Ascending aorta (tissue), 2 donors: ENCODE results near the gene ZDHHC3. TPM values are rescaled to one million over a fixed set of nuclear protein-coding genes. Genes with fewer than 3 reads are reported as not detected.
"Not testable (repeated sequence)": the region's sequence is repeated elsewhere in the genome, so short reads cannot be mapped to it uniquely, and the experiment has no call there.

ENCODE experiments used
- DNase-seq, 2 donors: peaks; one replicate each; pipeline ENCODE4 v3.0.0-alpha.2; 2019; ENCODE audit warnings: low spot score in 2 of 2
- H3K27ac ChIP-seq, 2 donors: fragments of 200-600 bp; sonication (generic); one replicate each; pipeline ENCODE4 v1.5.1; 2016 to 2017; ENCODE audit warnings: mild to moderate bottlenecking in 1 of 2
- H3K27me3 ChIP-seq: fragments of 200-600 bp; sonication (generic); one replicate; pipeline ENCODE4 v1.5.1; 2017
- H3K36me3 ChIP-seq, 2 donors: fragments of 200-600 bp; sonication (generic); one replicate each; pipeline ENCODE4 v1.5.1; 2016
- H3K4me1 ChIP-seq, 2 donors: fragments of 200-600 bp; sonication (generic); one replicate each; pipeline ENCODE4 v1.5.1; 2016 to 2017; ENCODE audit warnings: mild to moderate bottlenecking in 1 of 2
- H3K4me3 ChIP-seq, 2 donors: fragments of 200-600 bp; sonication (generic); one replicate each; pipeline ENCODE4 v1.5.1; 2016 to 2017; ENCODE audit warnings: mild to moderate bottlenecking in 1 of 2
- H3K9me3 ChIP-seq, 2 donors: fragments of 200-600 bp; sonication (generic); one replicate each; pipeline ENCODE4 v1.5.1; 2016
- CTCF ChIP-seq, 3 experiments: fragments of 200-600 bp in 2 of 3; fragments of 450-650 bp in 1 of 3; sonication (generic) in 2 of 3; IDR thresholded peaks; one replicate each; pipeline ENCODE4 v1.5.1; 2016 to 2019; ENCODE audit warnings: antibody characterized with exemption in 3 of 3, mild to moderate bottlenecking in 1 of 3, moderate library complexity in 1 of 3
- intact Hi-C: fragments of 100-400 bp; cut with DNase I; formaldehyde crosslinking; loops from one replicate; pipeline ENCODE4 v1.15.1; 2023
- total RNA-seq: library from RNA; depleted of rRNA; stranded (reverse); fragments of >200 nt; gene quantifications from one replicate; pipeline ENCODE4 v1.1.0, GENCODE V29; 2016

Gene ZDHHC3
- total RNA-seq, 1 donor from 2014 or later, result 67.8 TPM

- no peak for TF ChIP-seq CTCF (IDR thresholded peaks at IDR 0.05)
- H3K36me3 ChIP-seq, result peaks cover 5 to 6% of the 10 kb centered on the region in 2 donors
- H3K4me3 ChIP-seq, result no peak overlapping the region
- no peaks in the 10 kb centered on the region for H3K27me3 ChIP-seq
- H3K9me3 ChIP-seq, result no peaks in the 10 kb centered on the region
- intact Hi-C loops, result no loop called here
- H3K4me1 ChIP-seq, result no peaks in the 10 kb centered on the region
- no peak overlapping the region for H3K27ac ChIP-seq
- no peak for DNase-seq
Measured at GRCh38 chr3:44950275-44950734, 25.7 kb downstream of the ZDHHC3 start.

DNA sequence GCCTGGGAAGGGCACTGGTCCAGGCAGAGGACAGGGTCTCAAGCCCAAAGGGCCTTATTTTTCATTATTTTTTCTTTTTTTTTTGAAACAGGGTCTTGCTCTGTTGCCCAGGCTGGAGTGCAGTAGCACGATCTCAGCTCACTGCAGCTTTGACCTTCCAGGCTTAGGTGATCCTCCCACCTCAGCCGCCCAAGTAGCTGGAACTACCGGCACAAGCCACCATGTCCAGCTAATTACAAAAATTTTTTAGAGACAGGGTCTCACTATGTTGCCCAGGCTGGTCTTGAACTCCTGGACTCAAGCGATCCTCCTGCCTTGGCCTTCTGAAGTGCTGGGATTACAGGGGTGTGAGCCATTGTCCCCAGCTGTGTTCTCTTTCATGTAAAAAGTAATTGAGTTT lies 26.2 kb downstream of the ZDHHC3 start:
- DNase-seq, H3K27ac ChIP-seq, H3K36me3 ChIP-seq, intact Hi-C loops, H3K4me1 ChIP-seq, H3K4me3 ChIP-seq, H3K9me3 ChIP-seq, H3K27me3 ChIP-seq: not testable (repeated sequence)

DNA sequence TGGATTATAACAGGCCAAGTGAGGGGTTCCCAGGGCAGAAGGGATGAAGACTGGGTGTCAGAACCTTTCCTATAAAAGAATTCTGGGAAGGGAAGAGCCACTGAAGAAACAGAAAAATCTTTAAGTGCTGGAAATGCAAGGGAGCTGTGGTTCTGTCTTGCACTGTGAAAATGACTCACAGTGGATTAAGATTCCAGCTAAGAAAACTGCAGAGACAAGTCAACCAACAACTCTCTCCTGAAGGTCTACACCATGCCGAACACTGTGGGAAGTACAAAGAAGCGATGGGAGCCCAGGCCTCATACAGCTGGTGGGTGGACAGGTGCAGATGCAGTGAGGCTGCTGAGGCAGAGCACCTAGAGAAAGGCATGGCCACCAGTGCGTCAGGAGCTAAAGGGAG lies 27.7 kb downstream of the ZDHHC3 start:
- no peaks in the 10 kb centered on the region for H3K9me3 ChIP-seq
- intact Hi-C loops, result no loop called here
- no peaks in the 10 kb centered on the region for H3K4me1 ChIP-seq
- peaks cover 14 to 16% of the 10 kb centered on the region in 2 donors for H3K36me3 ChIP-seq
- TF ChIP-seq CTCF (IDR thresholded peaks at IDR 0.05), result no peak
- no peak for DNase-seq
- no peak overlapping the region for H3K4me3 ChIP-seq
- H3K27me3 ChIP-seq, result no peaks in the 10 kb centered on the region
- H3K27ac ChIP-seq, result no peak overlapping the region

GRCh38 chr3:44942202-44942921 lies 33.6 kb downstream of the ZDHHC3 start:
- intact Hi-C loops, result no loop called here
- no peak for DNase-seq
- no peaks in the 10 kb centered on the region for H3K27me3 ChIP-seq
- no peak overlapping the region for H3K4me3 ChIP-seq
- no peaks in the 10 kb centered on the region for H3K9me3 ChIP-seq
- TF ChIP-seq CTCF (IDR thresholded peaks at IDR 0.05), result no peak
- H3K27ac ChIP-seq, result no peak overlapping the region
- no peaks in the 10 kb centered on the region for H3K4me1 ChIP-seq
- peaks cover 36 to 53% of the 10 kb centered on the region in 2 donors for H3K36me3 ChIP-seq

- Histone ChIP-seq H3K9me3 (no peaks in the 10 kb centered on the region), H3K4me3 (no peak overlapping the region), H3K4me1 (no peaks in the 10 kb centered on the region), H3K36me3 (peaks cover 32 to 50% of the 10 kb centered on the region in 2 donors), H3K27me3 (no peaks in the 10 kb centered on the region), H3K27ac (no peak overlapping the region)
- intact Hi-C loops, result no loop called here
- TF ChIP-seq CTCF (IDR thresholded peaks at IDR 0.05), result no peak
- no peak for DNase-seq
Measured at GRCh38 chr3:44939581-44940036, 36.4 kb downstream of the ZDHHC3 start.

GRCh38 chr3:44932986-44933944 lies 42.7 kb downstream of the ZDHHC3 start:
- no peak overlapping the region for H3K4me3 ChIP-seq
- H3K9me3 ChIP-seq, result no peaks in the 10 kb centered on the region
- DNase-seq, result no peak
- H3K36me3 ChIP-seq, result peaks cover 38 to 54% of the 10 kb centered on the region in 2 donors
- intact Hi-C loops, result no loop called here
- TF ChIP-seq CTCF (IDR thresholded peaks at IDR 0.05), result no peak
- no peaks in the 10 kb centered on the region for H3K4me1 ChIP-seq
- H3K27me3 ChIP-seq, result no peaks in the 10 kb centered on the region
- H3K27ac ChIP-seq, result no peak overlapping the region
